ENCODE measurements around the gene RER1. TPM values are rescaled to one million over a fixed set of nuclear protein-coding genes. Genes with fewer than 3 reads are reported as not detected.

The RER1 gene
- total RNA-seq, 1 experiment from 2014 or later: 79.8 TPM

DNA sequence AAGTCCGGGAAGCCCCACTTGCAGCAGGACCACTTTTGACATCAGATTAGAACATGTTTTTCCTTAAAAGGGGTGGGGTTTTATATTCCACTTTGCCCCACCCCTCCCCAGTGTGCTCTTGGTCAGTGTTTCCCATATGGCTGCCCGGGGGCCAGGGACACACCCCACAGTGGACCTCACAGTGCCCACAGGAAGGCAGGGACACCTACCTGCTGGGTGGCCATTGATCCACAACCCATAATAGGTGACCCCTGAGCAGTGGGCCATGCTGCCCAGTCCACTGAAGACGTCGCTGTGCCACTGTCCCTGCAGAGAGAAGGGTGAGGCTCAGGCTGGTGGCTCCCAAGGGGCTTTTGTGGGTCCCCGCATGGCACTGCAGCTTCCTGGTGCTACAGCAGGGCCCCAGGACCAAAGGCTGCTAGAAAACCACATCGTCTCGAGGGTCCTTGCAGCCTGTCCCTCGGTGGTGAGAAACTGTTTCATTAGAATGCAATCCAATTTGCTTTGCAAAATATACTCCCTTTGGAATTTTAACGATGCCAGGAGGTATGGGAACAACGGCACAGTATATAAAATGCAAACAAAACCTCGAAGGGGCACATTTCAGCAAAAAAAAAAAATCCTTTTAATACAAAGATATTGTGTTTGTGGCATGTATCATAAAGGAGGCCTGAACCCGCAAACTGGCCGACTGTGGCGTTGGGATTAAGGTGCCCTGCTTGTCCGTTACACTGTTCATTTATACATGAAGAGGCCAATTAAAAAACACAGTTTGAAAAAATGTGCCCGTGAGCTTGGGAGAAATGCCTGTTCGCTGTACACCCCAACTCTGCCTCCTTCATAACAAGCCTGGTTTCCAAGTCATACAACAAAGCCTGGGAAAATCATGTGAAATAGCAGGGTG is 17.1 kb upstream of the RER1 start:
- H3K36me3 Mint-ChIP-seq: 0 out of 2 replicates have a peak, but pooled peaks cover 5% of the 10 kb centered on the region
- TF ChIP-seq E2F5 (CRISPR knock-in tag; IDR thresholded peaks at IDR 0.05) (no peak), NR3C1 (CRISPR knock-in tag; conservative IDR thresholded peaks at IDR 0.05; ENCODE audit: low read depth) (no peak), ELF4 (CRISPR knock-in tag; IDR thresholded peaks at IDR 0.05; ENCODE audit: low read depth) (no peak), ZBTB21 (CRISPR knock-in tag; IDR thresholded peaks at IDR 0.05; ENCODE audit: borderline replicate concordance) (no peak), ZSCAN18 (CRISPR knock-in tag; IDR thresholded peaks at IDR 0.05) (no peak), ETV6 (CRISPR knock-in tag; IDR thresholded peaks at IDR 0.05) (no peak), ZNF263 (CRISPR knock-in tag; IDR thresholded peaks at IDR 0.05; ENCODE audit: low read depth) (no peak), CDX4 (CRISPR knock-in tag; IDR thresholded peaks at IDR 0.05; ENCODE audit: borderline replicate concordance) (no peak), USF2 (CRISPR knock-in tag; IDR thresholded peaks at IDR 0.05) (no peak), RORB (CRISPR knock-in tag; IDR thresholded peaks at IDR 0.05) (no peak), HMGA2 (CRISPR knock-in tag; IDR thresholded peaks at IDR 0.05) (no peak), USF1 (CRISPR knock-in tag; IDR thresholded peaks at IDR 0.05) (no peak), NFYB (CRISPR knock-in tag; conservative IDR thresholded peaks at IDR 0.05; ENCODE audit: low read depth) (no peak), NFE2L1 (CRISPR knock-in tag; IDR thresholded peaks at IDR 0.05) (no peak), JUN (CRISPR knock-in tag; IDR thresholded peaks at IDR 0.05) (no peak), JAZF1 (CRISPR knock-in tag; IDR thresholded peaks at IDR 0.05) (no peak), STAT6 (CRISPR knock-in tag; conservative IDR thresholded peaks at IDR 0.05; ENCODE audit: low read depth) (no peak), ZNF532 (CRISPR knock-in tag; IDR thresholded peaks at IDR 0.05; ENCODE audit: borderline replicate concordance) (no peak)
- TF ChIP-seq, protein P1, sequence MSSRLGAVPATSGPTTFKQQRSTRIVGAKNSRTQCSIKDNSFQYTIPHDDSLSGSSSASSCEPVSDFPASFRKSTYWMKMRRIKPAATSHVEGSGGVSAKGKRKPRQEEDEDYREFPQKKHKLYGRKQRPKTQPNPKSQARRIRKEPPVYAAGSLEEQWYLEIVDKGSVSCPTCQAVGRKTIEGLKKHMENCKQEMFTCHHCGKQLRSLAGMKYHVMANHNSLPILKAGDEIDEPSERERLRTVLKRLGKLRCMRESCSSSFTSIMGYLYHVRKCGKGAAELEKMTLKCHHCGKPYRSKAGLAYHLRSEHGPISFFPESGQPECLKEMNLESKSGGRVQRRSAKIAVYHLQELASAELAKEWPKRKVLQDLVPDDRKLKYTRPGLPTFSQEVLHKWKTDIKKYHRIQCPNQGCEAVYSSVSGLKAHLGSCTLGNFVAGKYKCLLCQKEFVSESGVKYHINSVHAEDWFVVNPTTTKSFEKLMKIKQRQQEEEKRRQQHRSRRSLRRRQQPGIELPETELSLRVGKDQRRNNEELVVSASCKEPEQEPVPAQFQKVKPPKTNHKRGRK (CRISPR knock-in tag; IDR thresholded peaks at IDR 0.05; ENCODE audit: borderline replicate concordance): no peak
- TF ChIP-seq, protein P2, sequence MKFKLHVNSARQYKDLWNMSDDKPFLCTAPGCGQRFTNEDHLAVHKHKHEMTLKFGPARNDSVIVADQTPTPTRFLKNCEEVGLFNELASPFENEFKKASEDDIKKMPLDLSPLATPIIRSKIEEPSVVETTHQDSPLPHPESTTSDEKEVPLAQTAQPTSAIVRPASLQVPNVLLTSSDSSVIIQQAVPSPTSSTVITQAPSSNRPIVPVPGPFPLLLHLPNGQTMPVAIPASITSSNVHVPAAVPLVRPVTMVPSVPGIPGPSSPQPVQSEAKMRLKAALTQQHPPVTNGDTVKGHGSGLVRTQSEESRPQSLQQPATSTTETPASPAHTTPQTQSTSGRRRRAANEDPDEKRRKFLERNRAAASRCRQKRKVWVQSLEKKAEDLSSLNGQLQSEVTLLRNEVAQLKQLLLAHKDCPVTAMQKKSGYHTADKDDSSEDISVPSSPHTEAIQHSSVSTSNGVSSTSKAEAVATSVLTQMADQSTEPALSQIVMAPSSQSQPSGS (CRISPR knock-in tag; IDR thresholded peaks at IDR 0.05; ENCODE audit: borderline replicate concordance, low read depth): no peak
- ChIA-PET POLR2A (no interaction called here), CTCF (interaction anchor here (1.9 kb wide), 1 partner anchor 179 kb away, joined by 8 read pairs; the partner anchor contains the start of gene FAAP20)
- no peak overlapping the region for H3K4me3 Mint-ChIP-seq
- DNase-seq (ENCODE audit: low spot score): no peak
- H3K4me1 Mint-ChIP-seq: no peaks in the 10 kb centered on the region
- no peak for ATAC-seq
- H3K9me3 Mint-ChIP-seq: no peaks in the 10 kb centered on the region
- no peak overlapping the region for H3K27ac Mint-ChIP-seq
- no peaks in the 10 kb centered on the region for H3K27me3 Mint-ChIP-seq (ENCODE audit: low read depth)

All from WTC11 (cell line).